CD4-positive, alpha-beta T cell (primary cell): ENCODE data around the gene PLCB1. TPM values are rescaled to one million over a fixed set of nuclear protein-coding genes. Genes with fewer than 3 reads are reported as not detected.

Source experiments
- ATAC-seq: fragments of 200-7000 bp; cut with Tn5 transposase; one replicate; pipeline ENCODE4 v1.10.0; 2022; ENCODE audit warnings: mild to moderate bottlenecking; ENCODE audit not compliant: poor library complexity
- CTCF ChIA-PET: fragments of 350-600 bp; sonication (Branson Sonifier 250); formaldehyde crosslinking; loops from one replicate; lab custom pipeline; 2021; ENCODE audit warnings: antibody characterized with exemption, inconsistent platforms; lab: Charles Lee
- POLR2A ChIA-PET: fragments of 350-600 bp; sonication (Branson Sonifier 250); formaldehyde crosslinking; loops from one replicate; lab custom pipeline; 2021; ENCODE audit warnings: antibody characterized with exemption, inconsistent platforms; lab: Charles Lee
- DNase-seq, 14 experiments: peaks; one replicate each; pipeline ENCODE4 v3.0.0-alpha.2; 2013 to 2020; ENCODE audit warnings: mixed read lengths in 2 of 14
- H3K27ac ChIP-seq, 2 donors: one replicate each; pipeline versions ENCODE4 v1.5.1 to v1.7.0; 2013; ENCODE audit warnings: low read length in 2 of 2, low read depth in 1 of 2, mild to moderate bottlenecking in 1 of 2
- H3K27me3 ChIP-seq, 2 experiments: 1 replicate in 1 of 2; 2 replicates in 1 of 2; pipeline versions ENCODE4 v1.6.1 to v1.7.0; 2013; ENCODE audit warnings: low read length in 2 of 2, control low read depth in 1 of 2, mild to moderate bottlenecking in 1 of 2, moderate library complexity in 1 of 2; ENCODE audit not compliant: insufficient read depth in 2 of 2, control insufficient read depth in 1 of 2
- H3K36me3 ChIP-seq: one replicate; pipeline ENCODE4 v1.6.1; 2013; ENCODE audit warnings: low read length, control low read depth; ENCODE audit not compliant: insufficient read depth
- H3K4me1 ChIP-seq: one replicate; pipeline ENCODE4 v1.6.1; 2013; ENCODE audit warnings: low read length, control low read depth; ENCODE audit not compliant: insufficient read depth
- H3K4me3 ChIP-seq: one replicate; pipeline ENCODE4 v1.5.1; 2013; ENCODE audit warnings: mild to moderate bottlenecking, low read length, moderate library complexity
- H3K9me3 ChIP-seq, 2 experiments: 1 replicate in 1 of 2; 2 replicates in 1 of 2; pipeline versions ENCODE4 v1.6.1 to v1.7.0; 2013; ENCODE audit warnings: low read length in 2 of 2, mild to moderate bottlenecking in 2 of 2, control low read depth in 1 of 2, moderate library complexity in 1 of 2; ENCODE audit not compliant: control insufficient read depth in 1 of 2, insufficient read depth in 1 of 2
- H3K27ac Mint-ChIP-seq: one replicate; pipeline ENCODE4 v1.8.0; 2020; ENCODE audit warnings: mixed read lengths
- H3K27me3 Mint-ChIP-seq: one replicate; pipeline ENCODE4 v1.8.0; 2021; ENCODE audit warnings: mixed read lengths
- H3K36me3 Mint-ChIP-seq: one replicate; pipeline ENCODE4 v1.8.0; 2021; ENCODE audit warnings: low read depth, mixed read lengths
- H3K4me1 Mint-ChIP-seq: one replicate; pipeline ENCODE4 v1.8.0; 2021; ENCODE audit warnings: low read depth, mixed read lengths
- H3K4me3 Mint-ChIP-seq: one replicate; pipeline ENCODE4 v1.8.0; 2020; ENCODE audit warnings: mild to moderate bottlenecking, mixed read lengths
- H3K9me3 Mint-ChIP-seq: one replicate; pipeline ENCODE4 v1.8.0; 2020; ENCODE audit warnings: mixed read lengths
- intact Hi-C, 2 experiments: fragments of 100-400 bp; cut with DNase I in 1 of 2; cut with micrococcal nuclease in 1 of 2; formaldehyde crosslinking; loops; one replicate each; pipeline versions ENCODE4 v1.15.1 to v1.9.0; 2023 to 2025; cut with DNase I, micrococcal nuclease
- total RNA-seq, 174 experiments: library from RNA in 2 of 174; stranded (reverse) in 2 of 174; gene quantifications; one replicate each; pipeline ENCODE4 v1.2.3 and lab custom pipeline; 2021 to 2026
- TF ChIP-seq, protein P1 (sequence below): fragments of 200-600 bp; IDR thresholded peaks from one replicate; pipeline ENCODE4 v1.8.0; 2022; ENCODE audit warnings: antibody characterized with exemption, mild to moderate bottlenecking

Gene PLCB1
- total RNA-seq, 2 experiments from 2014 or later: 3.8 to 5.6 TPM

DNA sequence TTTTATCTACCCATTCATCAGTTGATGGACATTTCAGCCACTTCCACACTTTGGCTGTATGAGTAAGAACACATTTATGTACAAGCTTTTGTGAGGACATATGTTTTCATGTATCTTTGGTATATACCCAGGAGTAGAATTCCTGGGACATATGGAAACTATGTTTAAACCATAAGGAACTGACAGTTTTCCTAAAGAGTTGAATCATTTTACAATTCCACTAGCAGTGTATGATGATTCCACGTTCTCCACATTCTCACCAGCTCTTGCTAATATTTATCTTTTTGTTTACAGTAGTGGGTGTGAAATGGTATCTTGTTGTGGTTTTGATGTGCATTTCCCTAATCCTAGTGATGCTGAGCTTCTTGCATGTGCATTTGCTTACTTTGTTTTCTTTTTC, 338.1 kb downstream of the PLCB1 start:
- TF ChIP-seq, protein P1, sequence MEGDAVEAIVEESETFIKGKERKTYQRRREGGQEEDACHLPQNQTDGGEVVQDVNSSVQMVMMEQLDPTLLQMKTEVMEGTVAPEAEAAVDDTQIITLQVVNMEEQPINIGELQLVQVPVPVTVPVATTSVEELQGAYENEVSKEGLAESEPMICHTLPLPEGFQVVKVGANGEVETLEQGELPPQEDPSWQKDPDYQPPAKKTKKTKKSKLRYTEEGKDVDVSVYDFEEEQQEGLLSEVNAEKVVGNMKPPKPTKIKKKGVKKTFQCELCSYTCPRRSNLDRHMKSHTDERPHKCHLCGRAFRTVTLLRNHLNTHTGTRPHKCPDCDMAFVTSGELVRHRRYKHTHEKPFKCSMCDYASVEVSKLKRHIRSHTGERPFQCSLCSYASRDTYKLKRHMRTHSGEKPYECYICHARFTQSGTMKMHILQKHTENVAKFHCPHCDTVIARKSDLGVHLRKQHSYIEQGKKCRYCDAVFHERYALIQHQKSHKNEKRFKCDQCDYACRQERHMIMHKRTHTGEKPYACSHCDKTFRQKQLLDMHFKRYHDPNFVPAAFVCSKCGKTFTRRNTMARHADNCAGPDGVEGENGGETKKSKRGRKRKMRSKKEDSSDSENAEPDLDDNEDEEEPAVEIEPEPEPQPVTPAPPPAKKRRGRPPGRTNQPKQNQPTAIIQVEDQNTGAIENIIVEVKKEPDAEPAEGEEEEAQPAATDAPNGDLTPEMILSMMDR: no peak
- Mint-ChIP-seq H3K4me1 (no peaks in the 10 kb centered on the region), H3K36me3 (no peaks in the 10 kb centered on the region), H3K27me3 (no peaks in the 10 kb centered on the region), H3K27ac (no peak overlapping the region), H3K9me3 (no peaks in the 10 kb centered on the region), H3K4me3 (no peak overlapping the region)
- ATAC-seq (no peak), DNase-seq (no peak)
- Histone ChIP-seq H3K27me3 (no peaks in the 10 kb centered on the region), H3K27ac (no peak overlapping the region), H3K4me1 (no peaks in the 10 kb centered on the region), H3K9me3 (no peaks in the 10 kb centered on the region), H3K4me3 (no peak overlapping the region), H3K36me3 (no peaks in the 10 kb centered on the region)
- ChIA-PET POLR2A (no interaction called here), CTCF (no interaction called here)
- intact Hi-C loops: no loop called here

GRCh38 chr20:8471465-8471864, 339.4 kb downstream of the PLCB1 start:
- TF ChIP-seq, protein P1: no peak
- Histone ChIP-seq H3K4me3 (no peak overlapping the region), H3K4me1 (no peaks in the 10 kb centered on the region), H3K36me3 (no peaks in the 10 kb centered on the region), H3K27ac (no peak overlapping the region), H3K9me3 (no peaks in the 10 kb centered on the region), H3K27me3 (no peaks in the 10 kb centered on the region)
- Mint-ChIP-seq H3K36me3 (no peaks in the 10 kb centered on the region), H3K27ac (no peak overlapping the region), H3K4me3 (no peak overlapping the region), H3K27me3 (no peaks in the 10 kb centered on the region), H3K4me1 (no peaks in the 10 kb centered on the region), H3K9me3 (no peaks in the 10 kb centered on the region)
- no peak for DNase-seq
- ChIA-PET CTCF (no interaction called here), POLR2A (no interaction called here)
- no peak for ATAC-seq
- intact Hi-C loops: no loop called here

DNA sequence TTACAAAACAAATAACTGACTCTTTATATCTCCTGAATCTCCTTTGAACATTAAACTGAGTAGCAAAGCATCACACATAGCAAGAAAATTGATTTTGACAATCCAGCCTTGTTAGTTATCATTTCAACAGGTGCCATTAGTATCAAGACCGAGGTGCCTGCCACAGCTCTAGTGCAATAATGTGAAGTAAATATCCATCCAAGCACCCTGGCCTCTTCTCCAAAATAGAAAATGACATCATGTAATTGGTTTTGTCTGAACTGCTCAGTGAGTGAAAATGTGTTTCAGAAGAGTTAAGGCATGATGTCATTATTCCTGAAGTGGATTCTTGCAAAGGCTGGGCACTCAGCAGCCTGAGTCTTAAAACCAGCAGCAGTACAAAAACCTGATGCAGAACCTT, 341.4 kb downstream of the PLCB1 start:
- TF ChIP-seq, protein P1: no peak
- Histone ChIP-seq H3K27ac (no peak overlapping the region), H3K4me1 (no peaks in the 10 kb centered on the region), H3K36me3 (no peaks in the 10 kb centered on the region), H3K4me3 (no peak overlapping the region), H3K27me3 (no peaks in the 10 kb centered on the region), H3K9me3 (no peaks in the 10 kb centered on the region)
- intact Hi-C loops: no loop called here
- Mint-ChIP-seq H3K27me3 (no peaks in the 10 kb centered on the region), H3K4me3 (no peak overlapping the region), H3K4me1 (no peaks in the 10 kb centered on the region), H3K27ac (no peak overlapping the region), H3K36me3 (no peaks in the 10 kb centered on the region), H3K9me3 (no peaks in the 10 kb centered on the region)
- ChIA-PET POLR2A (no interaction called here), CTCF (no interaction called here)
- DNase-seq (no peak), ATAC-seq (no peak)
